ENCODE measurements around the gene ATG4C.

ATG4C gene

GRCh38 chr1:62905872-62906271 is 121.9 kb downstream of the ATG4C start:
- CTCF ChIA-PET, result interaction anchor here (0.9 to 1.4 kb wide), 5 partner anchors 10 to 211 kb away, joined by 3 to 5 read pairs (median 4); no protein-coding TSS in a partner anchor
- POLR2A ChIA-PET, result no interaction called here
- no peak for TF ChIP-seq CTCF (IDR thresholded peaks at IDR 0.05; ENCODE audit: insufficient read depth, low read length, missing control alignments)
- H3K4me3 ChIP-seq (ENCODE audit: low read depth, low read length), result no peak overlapping the region
- DNase-seq (ENCODE audit: low read depth, low spot score), result no peak

- ChIA-PET CTCF (interaction anchor here (0.9 to 1.4 kb wide), 5 partner anchors 10 to 211 kb away, joined by 3 to 5 read pairs (median 4); no protein-coding TSS in a partner anchor), POLR2A (no interaction called here)
- peak; percentile 12 for TF ChIP-seq CTCF (IDR thresholded peaks at IDR 0.05; ENCODE audit: insufficient read depth, low read length, missing control alignments)
- no peak for DNase-seq (ENCODE audit: low read depth, low spot score)
- H3K4me3 ChIP-seq (ENCODE audit: low read depth, low read length), result no peak overlapping the region
Observed at GRCh38 chr1:62906428-62906886, 122.5 kb downstream of the ATG4C start.

- no peak for DNase-seq (ENCODE audit: low read depth, low spot score)
- TF ChIP-seq CTCF (IDR thresholded peaks at IDR 0.05; ENCODE audit: insufficient read depth, low read length, missing control alignments), result no peak
- ChIA-PET POLR2A (no interaction called here), CTCF (interaction anchor here (1.1 to 1.6 kb wide), 3 partner anchors 9 to 66 kb away, joined by 3 to 6 read pairs (median 4); no protein-coding TSS in a partner anchor)
- H3K4me3 ChIP-seq (ENCODE audit: low read depth, low read length), result no peak overlapping the region
Observed at GRCh38 chr1:62908168-62908695, 124.3 kb downstream of the ATG4C start.

GRCh38 chr1:62912028-62912638 is 128.2 kb downstream of the ATG4C start:
- CTCF ChIA-PET, result interaction anchor here (0.5 to 2.4 kb wide), 5 partner anchors 10 to 510 kb away, joined by 3 to 11 read pairs (median 3); no protein-coding TSS in a partner anchor
- no peak overlapping the region for H3K4me3 ChIP-seq (ENCODE audit: low read depth, low read length)
- DNase-seq (ENCODE audit: low read depth, low spot score), result no peak

More at GRCh38 chr1:62912028-62912638, 128.2 kb downstream of the ATG4C start:
- TF ChIP-seq CTCF (IDR thresholded peaks at IDR 0.05; ENCODE audit: insufficient read depth, low read length, missing control alignments), result peak; percentile 73
- POLR2A ChIA-PET, result no interaction called here
